Ascending aorta (tissue), 1 donor: ENCODE data around the gene SLC34A1. TPM values are rescaled to one million over a fixed set of nuclear protein-coding genes. Genes with fewer than 3 reads are reported as not detected.

Experiments
- total RNA-seq: library from RNA; depleted of rRNA; stranded (reverse); fragments of >200 nt; gene quantifications from one replicate; pipeline ENCODE4 v1.1.0, GENCODE V29; 2016

The SLC34A1 gene
- total RNA-seq, 1 donor from 2014 or later = not detected

Other genes starting within 250 kb of the SLC34A1 start
- gene RAB24, start 80.7 kb upstream of the SLC34A1 start, total RNA-seq = 68.8 TPM
- 376 TPM for gene PRELID1, start 80.6 kb upstream of the SLC34A1 start, total RNA-seq
- gene MXD3, start 72.5 kb upstream of the SLC34A1 start, total RNA-seq = 13.5 TPM
- gene LMAN2, start 32.8 kb upstream of the SLC34A1 start, total RNA-seq = 229 TPM
- gene RGS14, start 26.5 kb upstream of the SLC34A1 start, total RNA-seq = 4.5 TPM
- gene PFN3, start 16.2 kb downstream of the SLC34A1 start, total RNA-seq = not detected
- gene F12, start 25.1 kb downstream of the SLC34A1 start, total RNA-seq = not detected
- gene GRK6, start 42.2 kb downstream of the SLC34A1 start, total RNA-seq = 20.6 TPM
- 18.1 TPM for gene PRR7, start 62.4 kb downstream of the SLC34A1 start, total RNA-seq
- gene DBN1, start 89.2 kb downstream of the SLC34A1 start, total RNA-seq = 151 TPM
- 1,082 TPM for gene PDLIM7, start 113.2 kb downstream of the SLC34A1 start, total RNA-seq
- gene DOK3, start 125.4 kb downstream of the SLC34A1 start, total RNA-seq = 0.32 TPM
- 117 TPM for gene DDX41, start 132.5 kb downstream of the SLC34A1 start, total RNA-seq
- gene FAM193B, start 170.1 kb downstream of the SLC34A1 start, total RNA-seq = 116 TPM
- 113 TPM for gene TMED9, start 207.8 kb downstream of the SLC34A1 start, total RNA-seq
- 25.7 TPM for gene B4GALT7, start 215.7 kb downstream of the SLC34A1 start, total RNA-seq